Measurements from ENCODE around the gene ELK1. TPM values are rescaled to one million over a fixed set of nuclear protein-coding genes. Genes with fewer than 3 reads are reported as not detected.

ELK1 gene
- total RNA-seq, 1 experiment from 2014 or later, result 57.0 TPM

DNA sequence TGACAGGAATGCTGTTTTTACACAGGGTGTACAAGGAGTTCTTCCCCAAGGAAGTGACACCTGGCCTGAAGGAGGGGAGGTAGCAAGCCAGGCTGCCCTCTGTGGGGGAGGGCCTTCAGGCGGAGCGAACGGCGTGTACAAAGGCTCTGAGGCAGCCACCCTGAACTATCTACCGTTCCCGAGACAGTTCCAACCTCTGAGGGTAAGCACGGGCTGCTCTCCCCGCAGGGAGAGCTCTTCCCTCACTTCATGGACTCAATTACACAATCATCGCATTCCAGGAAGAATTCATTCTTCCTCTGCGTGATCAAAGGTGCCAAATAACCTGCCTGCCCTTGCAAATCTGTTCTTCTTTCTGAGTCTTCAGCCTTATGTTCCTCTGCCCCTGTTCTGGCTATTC lies 4.8 kb downstream of the ELK1 start:
- DNase-seq (ENCODE audit: low read depth, low spot score), result no peak

More for the DNA sequence above, 4.8 kb downstream of the ELK1 start:
- ATAC-seq, result no peak
- no peaks in the 10 kb centered on the region for H3K27me3 ChIP-seq (ENCODE audit: insufficient read depth, low read length)
- no peaks in the 10 kb centered on the region for H4K20me1 ChIP-seq (ENCODE audit: insufficient read depth)
- BruUV-seq (replicated peaks), result no TSS peak
- H3K9me2 ChIP-seq (ENCODE audit: insufficient read depth), result no peaks in the 10 kb centered on the region
- no peak overlapping the region for H2AFZ ChIP-seq (ENCODE audit: low read depth, low read length, poor library complexity, severe bottlenecking)
- CTCF ChIA-PET, result no interaction called here
- H3K4me3 ChIP-seq (replicated peaks in 1 of 2; ENCODE audit: low read depth in 1 of 2, low read length in 2 of 2), result no peak overlapping the region
- no peak for TF ChIP-seq POLR2A (IDR thresholded peaks at IDR 0.05; ENCODE audit: borderline replicate concordance, extremely low read depth, insufficient read depth, insufficient read length)
- TF ChIP-seq ELF1 (IDR thresholded peaks at IDR 0.05; ENCODE audit: borderline replicate concordance, low read depth), result no peak
- TF ChIP-seq EZH2 (IDR thresholded peaks at IDR 0.05), result no peak
- TF ChIP-seq JUND (IDR thresholded peaks at IDR 0.05), result no peak
- TF ChIP-seq, protein P1, sequence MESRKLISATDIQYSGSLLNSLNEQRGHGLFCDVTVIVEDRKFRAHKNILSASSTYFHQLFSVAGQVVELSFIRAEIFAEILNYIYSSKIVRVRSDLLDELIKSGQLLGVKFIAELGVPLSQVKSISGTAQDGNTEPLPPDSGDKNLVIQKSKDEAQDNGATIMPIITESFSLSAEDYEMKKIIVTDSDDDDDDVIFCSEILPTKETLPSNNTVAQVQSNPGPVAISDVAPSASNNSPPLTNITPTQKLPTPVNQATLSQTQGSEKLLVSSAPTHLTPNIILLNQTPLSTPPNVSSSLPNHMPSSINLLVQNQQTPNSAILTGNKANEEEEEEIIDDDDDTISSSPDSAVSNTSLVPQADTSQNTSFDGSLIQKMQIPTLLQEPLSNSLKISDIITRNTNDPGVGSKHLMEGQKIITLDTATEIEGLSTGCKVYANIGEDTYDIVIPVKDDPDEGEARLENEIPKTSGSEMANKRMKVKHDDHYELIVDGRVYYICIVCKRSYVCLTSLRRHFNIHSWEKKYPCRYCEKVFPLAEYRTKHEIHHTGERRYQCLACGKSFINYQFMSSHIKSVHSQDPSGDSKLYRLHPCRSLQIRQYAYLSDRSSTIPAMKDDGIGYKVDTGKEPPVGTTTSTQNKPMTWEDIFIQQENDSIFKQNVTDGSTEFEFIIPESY (IDR thresholded peaks at IDR 0.05; ENCODE audit: extremely low read depth, insufficient replicate concordance, low read length), result no peak
- TF ChIP-seq, protein P2, sequence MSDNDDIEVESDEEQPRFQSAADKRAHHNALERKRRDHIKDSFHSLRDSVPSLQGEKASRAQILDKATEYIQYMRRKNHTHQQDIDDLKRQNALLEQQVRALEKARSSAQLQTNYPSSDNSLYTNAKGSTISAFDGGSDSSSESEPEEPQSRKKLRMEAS (IDR thresholded peaks at IDR 0.05), result no peak
- TF ChIP-seq, protein P3, sequence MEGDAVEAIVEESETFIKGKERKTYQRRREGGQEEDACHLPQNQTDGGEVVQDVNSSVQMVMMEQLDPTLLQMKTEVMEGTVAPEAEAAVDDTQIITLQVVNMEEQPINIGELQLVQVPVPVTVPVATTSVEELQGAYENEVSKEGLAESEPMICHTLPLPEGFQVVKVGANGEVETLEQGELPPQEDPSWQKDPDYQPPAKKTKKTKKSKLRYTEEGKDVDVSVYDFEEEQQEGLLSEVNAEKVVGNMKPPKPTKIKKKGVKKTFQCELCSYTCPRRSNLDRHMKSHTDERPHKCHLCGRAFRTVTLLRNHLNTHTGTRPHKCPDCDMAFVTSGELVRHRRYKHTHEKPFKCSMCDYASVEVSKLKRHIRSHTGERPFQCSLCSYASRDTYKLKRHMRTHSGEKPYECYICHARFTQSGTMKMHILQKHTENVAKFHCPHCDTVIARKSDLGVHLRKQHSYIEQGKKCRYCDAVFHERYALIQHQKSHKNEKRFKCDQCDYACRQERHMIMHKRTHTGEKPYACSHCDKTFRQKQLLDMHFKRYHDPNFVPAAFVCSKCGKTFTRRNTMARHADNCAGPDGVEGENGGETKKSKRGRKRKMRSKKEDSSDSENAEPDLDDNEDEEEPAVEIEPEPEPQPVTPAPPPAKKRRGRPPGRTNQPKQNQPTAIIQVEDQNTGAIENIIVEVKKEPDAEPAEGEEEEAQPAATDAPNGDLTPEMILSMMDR (IDR thresholded peaks at IDR 0.05 in 2 of 3, conservative IDR thresholded peaks at IDR 0.05 in 1 of 3; ENCODE audit: borderline replicate concordance in 1 of 3, insufficient read depth in 1 of 3, low read depth in 2 of 3, low read length in 2 of 3), result no peak
- TF ChIP-seq ZNF274 (IDR thresholded peaks at IDR 0.05; ENCODE audit: low read depth, low read length), result no peak
- no peak for TF ChIP-seq EZH2phosphoT487 (IDR thresholded peaks at IDR 0.05; ENCODE audit: borderline replicate concordance)
- no peak for TF ChIP-seq FOSL1 (IDR thresholded peaks at IDR 0.05; ENCODE audit: low read depth)
- no peak for TF ChIP-seq SP1 (IDR thresholded peaks at IDR 0.05; ENCODE audit: low read depth)
- no peak for TF ChIP-seq SIN3A (IDR thresholded peaks at IDR 0.05; ENCODE audit: low read depth)
- TF ChIP-seq, protein P4, sequence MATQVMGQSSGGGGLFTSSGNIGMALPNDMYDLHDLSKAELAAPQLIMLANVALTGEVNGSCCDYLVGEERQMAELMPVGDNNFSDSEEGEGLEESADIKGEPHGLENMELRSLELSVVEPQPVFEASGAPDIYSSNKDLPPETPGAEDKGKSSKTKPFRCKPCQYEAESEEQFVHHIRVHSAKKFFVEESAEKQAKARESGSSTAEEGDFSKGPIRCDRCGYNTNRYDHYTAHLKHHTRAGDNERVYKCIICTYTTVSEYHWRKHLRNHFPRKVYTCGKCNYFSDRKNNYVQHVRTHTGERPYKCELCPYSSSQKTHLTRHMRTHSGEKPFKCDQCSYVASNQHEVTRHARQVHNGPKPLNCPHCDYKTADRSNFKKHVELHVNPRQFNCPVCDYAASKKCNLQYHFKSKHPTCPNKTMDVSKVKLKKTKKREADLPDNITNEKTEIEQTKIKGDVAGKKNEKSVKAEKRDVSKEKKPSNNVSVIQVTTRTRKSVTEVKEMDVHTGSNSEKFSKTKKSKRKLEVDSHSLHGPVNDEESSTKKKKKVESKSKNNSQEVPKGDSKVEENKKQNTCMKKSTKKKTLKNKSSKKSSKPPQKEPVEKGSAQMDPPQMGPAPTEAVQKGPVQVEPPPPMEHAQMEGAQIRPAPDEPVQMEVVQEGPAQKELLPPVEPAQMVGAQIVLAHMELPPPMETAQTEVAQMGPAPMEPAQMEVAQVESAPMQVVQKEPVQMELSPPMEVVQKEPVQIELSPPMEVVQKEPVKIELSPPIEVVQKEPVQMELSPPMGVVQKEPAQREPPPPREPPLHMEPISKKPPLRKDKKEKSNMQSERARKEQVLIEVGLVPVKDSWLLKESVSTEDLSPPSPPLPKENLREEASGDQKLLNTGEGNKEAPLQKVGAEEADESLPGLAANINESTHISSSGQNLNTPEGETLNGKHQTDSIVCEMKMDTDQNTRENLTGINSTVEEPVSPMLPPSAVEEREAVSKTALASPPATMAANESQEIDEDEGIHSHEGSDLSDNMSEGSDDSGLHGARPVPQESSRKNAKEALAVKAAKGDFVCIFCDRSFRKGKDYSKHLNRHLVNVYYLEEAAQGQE (IDR thresholded peaks at IDR 0.05; ENCODE audit: low read depth), result no peak
- TF ChIP-seq ZFX (IDR thresholded peaks at IDR 0.05), result no peak
- TF ChIP-seq, protein P5, sequence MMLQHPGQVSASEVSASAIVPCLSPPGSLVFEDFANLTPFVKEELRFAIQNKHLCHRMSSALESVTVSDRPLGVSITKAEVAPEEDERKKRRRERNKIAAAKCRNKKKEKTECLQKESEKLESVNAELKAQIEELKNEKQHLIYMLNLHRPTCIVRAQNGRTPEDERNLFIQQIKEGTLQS (IDR thresholded peaks at IDR 0.05), result no peak
- TF ChIP-seq EGR1 (IDR thresholded peaks at IDR 0.05; ENCODE audit: low read depth), result no peak
- TF ChIP-seq CEBPB (IDR thresholded peaks at IDR 0.05; ENCODE audit: low read depth), result no peak
- no peak for TF ChIP-seq TCF7L2 (IDR thresholded peaks at IDR 0.05; ENCODE audit: borderline replicate concordance, extremely low read depth, insufficient read depth, insufficient read length)
- no peak for TF ChIP-seq POLR2AphosphoS5 (IDR thresholded peaks at IDR 0.05; ENCODE audit: low read depth, low read length)
- POLR2A ChIA-PET, result no interaction called here
- no peak overlapping the region for H3K9ac ChIP-seq (ENCODE audit: low read length)
- H3K36me3 ChIP-seq (ENCODE audit: control insufficient read depth in 1 of 2, insufficient read depth in 2 of 2, low read length in 2 of 2), result peaks cover 0 to 4% of the 10 kb centered on the region in 2 experiments; a peak in 1 of 4 replicates
- H3K4me1 ChIP-seq (ENCODE audit: control insufficient read depth in 1 of 2, insufficient read depth in 2 of 2, low read length in 2 of 2), result peaks cover 2 to 10% of the 10 kb centered on the region in 2 experiments; a peak in 3 of 4 replicates
- H3K4me2 ChIP-seq (ENCODE audit: low read length), result no peak overlapping the region
- RAD21 ChIA-PET (ENCODE audit: low non-redundant PET in 1 of 2, low total read pairs in 2 of 2, uncharacterized antibody in 2 of 2, unreplicated experiment in 2 of 2), result no interaction called here
- H3K9me3 ChIP-seq (ENCODE audit: control insufficient read depth in 1 of 2, insufficient read depth in 1 of 2, low read depth in 1 of 2, low read length in 2 of 2), result no peaks in the 10 kb centered on the region
- H3K27ac ChIP-seq (ENCODE audit: low read depth, low read length), result no peak overlapping the region
- H3K79me2 ChIP-seq (ENCODE audit: insufficient read depth, low read length), result peaks cover 38% of the 10 kb centered on the region
- intact Hi-C loops (cut with micrococcal nuclease), result loop anchor here (2.0 kb wide), 1 partner anchor 83 kb away; no protein-coding TSS in a partner anchor
